Ectodermal cell (in vitro differentiated cells): ENCODE measurements around the gene MYO10.

ENCODE experiments used
- H3K27ac ChIP-seq: 2 replicates; pipeline ENCODE4 v1.7.0; 2013; ENCODE audit warnings: mild to moderate bottlenecking, low read depth, low read length; ENCODE audit not compliant: insufficient read depth, poor library complexity, severe bottlenecking
- H3K27me3 ChIP-seq: 2 replicates; pipeline ENCODE4 v1.7.0; 2013; ENCODE audit warnings: mild to moderate bottlenecking, low read length; ENCODE audit not compliant: insufficient read depth, control insufficient read depth, poor library complexity, severe bottlenecking
- H3K36me3 ChIP-seq: one replicate; pipeline ENCODE4 v1.7.0; 2013; ENCODE audit warnings: low read length; ENCODE audit not compliant: control insufficient read depth, insufficient read depth
- H3K4me1 ChIP-seq: one replicate; pipeline ENCODE4 v1.7.0; 2013; ENCODE audit warnings: low read length; ENCODE audit not compliant: control insufficient read depth, insufficient read depth
- H3K4me3 ChIP-seq: 2 replicates; pipeline ENCODE4 v1.7.0; 2013; ENCODE audit warnings: low read depth, low read length, control low read depth; ENCODE audit not compliant: insufficient read depth
- H3K9me3 ChIP-seq: 2 replicates; pipeline ENCODE4 v1.7.0; 2013; ENCODE audit warnings: mild to moderate bottlenecking, low read length, moderate library complexity; ENCODE audit not compliant: control insufficient read depth
- WGBS, 2 experiments: methylation state at CpG; one replicate each; pipeline ENCODE4 v1.1.7; 2013; ENCODE audit warnings: missing lambda C conversion rate in 2 of 2; 5-methylcytosine and 5-hydroxymethylcytosine counted together

MYO10 gene

DNA sequence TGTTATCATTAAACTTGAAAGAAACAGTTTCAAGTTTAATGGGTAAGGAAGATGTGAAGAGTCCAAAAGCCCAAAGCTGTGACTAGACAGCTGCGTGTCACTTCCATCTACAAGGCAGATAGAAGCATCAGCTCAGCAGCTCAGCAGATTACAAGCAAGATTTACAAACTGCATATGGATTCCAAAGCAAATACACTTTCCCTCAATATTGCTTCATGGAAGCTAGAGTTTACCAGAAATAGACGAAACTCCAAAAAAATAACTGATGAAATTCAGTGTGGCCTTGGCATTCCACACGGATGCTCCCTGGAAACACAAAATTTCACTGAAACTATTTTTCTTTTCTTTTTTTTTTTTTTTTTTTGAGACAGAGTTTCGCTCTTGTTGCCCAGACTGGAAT lies 17.9 kb downstream of the MYO10 start:
- Histone ChIP-seq H3K9me3 (no peaks in the 10 kb centered on the region), H3K27ac (no peak overlapping the region), H3K27me3 (no peaks in the 10 kb centered on the region), H3K36me3 (no peaks in the 10 kb centered on the region), H3K4me3 (no peak overlapping the region), H3K4me1 (no peaks in the 10 kb centered on the region)
- 93 to 95% methylated on average over 4 of the region's 4 CpGs for WGBS, 2 experiments

GRCh38 chr5:16916262-16916878 lies 19.7 kb downstream of the MYO10 start:
- Histone ChIP-seq H3K27ac (no peak overlapping the region), H3K9me3 (no peaks in the 10 kb centered on the region), H3K4me1 (no peaks in the 10 kb centered on the region), H3K36me3 (no peaks in the 10 kb centered on the region), H3K4me3 (no peak overlapping the region), H3K27me3 (no peaks in the 10 kb centered on the region)
- 90 to 99% methylated on average over 3 of the region's 3 CpGs for WGBS, 2 experiments

GRCh38 chr5:16914584-16914983 lies 21.5 kb downstream of the MYO10 start:
- no peaks in the 10 kb centered on the region for H3K9me3 ChIP-seq
- 98% methylated on average over 5 to 6 of the region's 6 CpGs for WGBS, 2 experiments
- H3K36me3 ChIP-seq, result no peaks in the 10 kb centered on the region
- no peak overlapping the region for H3K4me3 ChIP-seq
- H3K27ac ChIP-seq, result no peak overlapping the region
- H3K4me1 ChIP-seq, result no peaks in the 10 kb centered on the region
- H3K27me3 ChIP-seq, result no peaks in the 10 kb centered on the region

DNA sequence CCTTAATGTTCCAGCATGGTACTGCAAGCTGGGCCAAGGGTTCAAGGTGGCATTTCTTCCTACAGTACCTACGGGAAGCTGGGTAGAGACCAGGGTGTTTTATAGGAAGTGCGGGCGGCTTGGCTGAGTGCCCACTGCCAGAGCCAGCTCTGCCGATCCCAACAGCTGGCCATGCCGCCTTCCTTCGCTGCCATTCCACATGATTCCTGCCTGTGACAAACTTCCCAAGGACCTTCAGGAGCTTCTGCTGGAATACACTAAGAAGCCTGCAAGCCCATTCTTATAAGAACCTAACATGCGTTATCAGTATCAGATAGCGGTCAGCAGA lies 22.0 kb downstream of the MYO10 start:
- Histone ChIP-seq H3K27ac (no peak overlapping the region), H3K36me3 (no peaks in the 10 kb centered on the region), H3K9me3 (no peaks in the 10 kb centered on the region), H3K4me1 (no peaks in the 10 kb centered on the region), H3K27me3 (no peaks in the 10 kb centered on the region), H3K4me3 (no peak overlapping the region)
- whole genome bisulfite sequencing, 2 experiments, result 89 to 91% methylated on average over 8 of the region's 8 CpGs

DNA sequence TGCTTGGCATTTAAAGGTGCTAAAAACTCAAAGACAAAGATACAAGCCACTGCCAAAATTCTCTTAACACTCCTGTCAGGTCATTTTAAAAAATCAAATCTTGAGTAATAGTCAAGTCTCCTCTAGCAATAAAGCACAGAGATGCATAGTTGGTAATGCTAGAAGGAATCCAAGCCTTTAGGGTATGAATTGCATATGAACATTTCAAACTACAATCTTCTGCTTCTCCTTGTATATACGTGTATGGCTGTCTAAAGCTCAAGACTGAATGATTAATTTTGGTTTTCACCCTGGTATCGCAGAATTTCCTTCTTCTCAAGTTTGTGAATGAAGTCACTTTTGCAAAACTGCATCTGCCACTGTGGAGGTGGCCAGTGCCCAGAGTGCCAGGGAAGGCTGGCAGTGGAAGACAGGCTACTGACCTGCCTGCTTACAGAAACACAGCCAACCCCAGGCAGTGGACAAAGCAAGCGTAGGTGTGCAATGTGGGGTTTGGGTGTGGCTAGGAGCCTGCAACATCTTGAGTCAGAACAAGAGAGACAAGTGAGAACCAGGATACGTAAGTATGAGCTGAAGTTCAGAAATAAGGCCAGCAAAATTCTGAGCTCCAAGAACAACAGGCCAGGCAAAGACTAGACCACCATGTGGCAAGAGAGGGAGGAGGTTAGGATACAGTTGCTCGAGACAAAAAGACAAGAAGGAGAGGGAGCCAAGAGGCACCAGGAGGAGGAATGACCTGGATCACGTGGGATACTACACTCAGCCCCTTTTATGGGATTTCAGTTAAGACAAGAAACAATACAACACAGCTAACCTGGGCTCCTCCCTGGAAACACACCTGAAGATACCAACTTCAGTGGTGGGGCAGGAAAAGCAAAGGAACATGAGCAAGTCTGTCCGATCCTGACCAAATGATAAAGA lies 22.6 kb downstream of the MYO10 start:
- H3K4me3 ChIP-seq, result no peak overlapping the region
- H3K36me3 ChIP-seq, result no peaks in the 10 kb centered on the region
- no peaks in the 10 kb centered on the region for H3K4me1 ChIP-seq
- no peak overlapping the region for H3K27ac ChIP-seq
- H3K9me3 ChIP-seq, result no peaks in the 10 kb centered on the region
- 91 to 93% methylated on average over 7 of the region's 7 CpGs for WGBS, 2 experiments
- no peaks in the 10 kb centered on the region for H3K27me3 ChIP-seq

DNA sequence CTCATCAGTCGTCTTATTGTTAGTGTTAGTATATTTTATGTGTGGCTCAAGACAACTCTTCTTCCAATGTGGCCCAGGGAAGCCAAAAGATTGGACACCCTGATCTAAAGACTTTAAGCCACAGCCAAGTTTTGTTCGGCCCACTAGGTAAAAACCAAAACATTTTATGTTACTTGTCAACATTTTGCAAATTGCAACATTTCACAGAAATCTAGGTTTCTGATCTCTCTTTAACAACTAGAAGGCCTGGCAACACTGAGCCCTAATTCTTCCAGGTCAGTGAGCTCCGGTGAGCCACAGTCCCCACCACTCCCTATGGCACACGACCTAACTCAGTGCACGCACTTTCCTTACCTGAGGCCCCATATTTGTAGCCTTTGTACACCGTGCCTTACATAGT lies 24.0 kb downstream of the MYO10 start:
- no peaks in the 10 kb centered on the region for H3K36me3 ChIP-seq
- H3K9me3 ChIP-seq, result no peaks in the 10 kb centered on the region
- H3K4me3 ChIP-seq, result no peak overlapping the region
- WGBS, 2 experiments, result 95 to 96% methylated on average over 6 of the region's 6 CpGs
- H3K27ac ChIP-seq, result no peak overlapping the region
- no peaks in the 10 kb centered on the region for H3K4me1 ChIP-seq
- no peaks in the 10 kb centered on the region for H3K27me3 ChIP-seq

DNA sequence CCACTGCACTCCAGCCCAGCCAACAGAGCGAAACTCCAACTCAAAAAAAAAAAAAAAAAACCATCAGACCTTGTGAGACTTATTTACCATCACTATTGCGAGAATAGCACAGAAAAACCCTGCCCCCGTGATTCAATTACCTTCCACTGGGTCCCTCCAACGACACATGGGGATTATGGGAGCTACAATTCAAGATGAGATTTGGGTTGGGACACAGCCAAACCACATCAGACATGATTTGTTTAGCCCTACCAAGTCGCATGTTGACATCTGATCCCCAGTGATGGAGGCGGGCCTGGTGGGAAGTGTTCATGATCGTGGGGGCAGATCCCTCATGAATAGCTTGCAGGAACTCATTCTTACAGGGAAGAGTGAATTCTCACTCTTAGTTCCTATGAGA lies 26.6 kb downstream of the MYO10 start:
- H3K27ac ChIP-seq, result no peak overlapping the region
- 89 to 95% methylated on average over 7 of the region's 7 CpGs for WGBS, 2 experiments
- no peaks in the 10 kb centered on the region for H3K27me3 ChIP-seq
- H3K9me3 ChIP-seq, result no peaks in the 10 kb centered on the region
- H3K36me3 ChIP-seq, result no peaks in the 10 kb centered on the region
- H3K4me3 ChIP-seq, result no peak overlapping the region
- no peaks in the 10 kb centered on the region for H3K4me1 ChIP-seq

GRCh38 chr5:16907270-16907669 lies 28.8 kb downstream of the MYO10 start:
- WGBS, 2 experiments, result 72 to 75% methylated on average over 2 of the region's 4 CpGs
- no peak overlapping the region for H3K27ac ChIP-seq
- H3K4me1 ChIP-seq, result no peaks in the 10 kb centered on the region
- H3K36me3 ChIP-seq, result no peaks in the 10 kb centered on the region
- no peaks in the 10 kb centered on the region for H3K27me3 ChIP-seq
- H3K9me3 ChIP-seq, result no peaks in the 10 kb centered on the region
- H3K4me3 ChIP-seq, result no peak overlapping the region

DNA sequence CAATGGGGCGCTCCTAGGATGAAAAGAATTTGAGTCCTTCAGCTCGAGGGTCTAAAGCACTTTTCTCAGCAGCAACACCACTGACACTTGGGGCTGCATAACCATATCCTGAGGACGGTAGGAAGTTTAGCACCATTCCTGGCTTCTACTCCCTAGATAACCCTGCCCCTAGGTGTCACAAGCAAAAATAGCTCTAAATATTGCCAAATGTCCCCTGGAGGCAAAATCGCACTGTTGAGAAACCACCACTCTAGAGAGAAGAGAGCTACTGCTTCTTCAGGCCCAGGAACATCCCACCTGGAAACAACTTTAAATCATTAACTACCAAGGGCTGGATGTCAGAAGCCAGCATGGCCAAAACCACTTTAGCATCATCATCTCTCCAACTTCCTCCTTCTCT lies 29.8 kb downstream of the MYO10 start:
- H3K4me3 ChIP-seq, result no peak overlapping the region
- WGBS, 2 experiments, result 92% methylated on average over 4 of the region's 4 CpGs
- peaks cover 2% of the 10 kb centered on the region for H3K4me1 ChIP-seq
- no peaks in the 10 kb centered on the region for H3K36me3 ChIP-seq
- no peak overlapping the region for H3K27ac ChIP-seq
- H3K27me3 ChIP-seq, result no peaks in the 10 kb centered on the region
- no peaks in the 10 kb centered on the region for H3K9me3 ChIP-seq

DNA sequence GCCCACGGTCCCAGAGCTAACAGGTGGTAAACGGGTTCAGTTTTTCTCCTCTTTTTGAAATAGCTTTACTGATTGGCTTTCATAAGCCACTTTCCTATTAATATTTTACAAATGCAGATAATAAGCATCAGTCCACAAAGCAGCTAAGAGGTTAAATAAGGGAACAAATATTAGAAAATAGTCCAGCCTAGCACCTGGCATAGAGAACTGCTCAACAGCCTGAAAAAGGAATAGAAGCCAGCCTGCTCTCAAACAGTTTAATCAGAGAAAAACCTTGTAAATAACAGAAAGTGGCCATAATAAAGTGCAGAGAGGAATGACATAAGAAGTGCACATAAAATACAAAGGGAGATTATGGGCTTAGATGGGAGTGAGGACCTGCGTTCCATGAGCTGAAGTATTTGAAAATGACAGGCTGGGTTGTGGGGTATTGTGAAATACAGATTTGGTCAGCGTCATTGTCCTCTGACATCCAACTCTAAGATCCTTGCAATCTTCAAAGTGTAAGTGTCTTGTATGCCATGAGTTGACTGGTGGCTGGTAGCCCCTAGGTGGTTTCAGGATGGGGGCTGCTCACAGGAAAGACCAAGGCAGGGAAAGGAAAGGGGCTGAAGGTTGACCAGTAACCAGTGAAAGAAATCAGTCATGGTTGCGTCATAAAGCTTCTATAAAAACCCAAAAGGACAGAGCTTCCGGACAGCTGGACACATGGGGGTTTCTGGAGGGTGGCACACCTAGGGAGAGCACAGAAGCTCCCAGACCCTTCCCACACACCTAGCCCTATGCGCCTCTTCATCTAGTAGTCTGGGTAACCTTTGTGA lies 32.4 kb downstream of the MYO10 start:
- no peaks in the 10 kb centered on the region for H3K9me3 ChIP-seq
- no peaks in the 10 kb centered on the region for H3K36me3 ChIP-seq
- WGBS, 2 experiments, result 93 to 94% methylated on average over 7 of the region's 7 CpGs
- H3K4me3 ChIP-seq, result no peak overlapping the region
- peaks cover 11% of the 10 kb centered on the region for H3K4me1 ChIP-seq
- no peak overlapping the region for H3K27ac ChIP-seq
- H3K27me3 ChIP-seq, result no peaks in the 10 kb centered on the region
